Measurements from ENCODE around the gene TRAF3IP1. TPM values are rescaled to one million over a fixed set of nuclear protein-coding genes. Genes with fewer than 3 reads are reported as not detected.

The TRAF3IP1 gene
- total RNA-seq, 1 experiment from 2014 or later, result 8.2 TPM

DNA sequence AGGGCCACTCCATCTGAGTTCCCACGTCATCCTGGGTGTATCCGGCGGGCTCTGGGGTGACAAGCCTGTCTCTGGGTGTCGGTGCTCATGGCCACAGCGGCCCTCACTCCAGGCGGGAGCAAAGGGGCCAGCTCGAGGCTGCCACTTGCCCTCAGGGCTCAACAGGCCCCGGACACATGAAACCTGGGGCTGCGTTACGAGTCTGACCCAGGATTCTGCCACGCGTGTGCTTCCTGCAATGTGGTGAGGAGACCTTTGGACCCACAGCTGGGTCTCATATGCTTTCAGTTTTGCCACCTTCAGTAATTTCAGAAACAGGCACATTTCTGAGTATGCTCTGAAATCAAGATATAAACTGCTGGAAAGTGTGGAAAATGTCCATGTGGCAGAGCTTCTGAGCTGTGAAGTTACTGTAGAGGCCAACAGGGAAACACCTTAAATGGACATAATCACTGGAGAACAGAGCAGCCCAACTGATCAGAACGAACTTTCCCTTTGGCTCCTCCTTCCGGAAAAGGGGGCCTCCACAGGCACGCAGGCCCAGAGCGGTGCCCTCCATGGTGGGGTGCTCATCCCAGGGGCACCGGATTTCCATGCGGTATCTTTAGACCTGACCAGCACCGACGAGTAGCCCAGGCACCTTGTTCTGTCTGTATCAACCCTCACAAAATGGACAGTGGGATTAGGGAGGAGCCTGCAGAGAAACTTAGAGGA lies 46.0 kb upstream of the TRAF3IP1 start:
- DNase-seq (no peak), ATAC-seq (no peak)
- Histone ChIP-seq H4K20me1 (ENCODE audit: low read length) (peaks cover 3% of the 10 kb centered on the region; the same call in 1 of the 2 replicates), H3K79me2 (ENCODE audit: low read length) (peaks cover 14% of the 10 kb centered on the region; the same call in 1 of the 2 replicates), H3K4me3 (ENCODE audit: low read length) (no peak overlapping the region), H2AFZ (ENCODE audit: low read length) (no peak overlapping the region), H3K9ac (ENCODE audit: low read length) (no peak overlapping the region), H3K36me3 (ENCODE audit: low read depth, low read length) (peaks cover 16% of the 10 kb centered on the region), H3K27me3 (ENCODE audit: low read length) (no peaks in the 10 kb centered on the region), H3K27ac (ENCODE audit: low read length) (no peak overlapping the region), H3K4me1 (ENCODE audit: insufficient read depth, low read length) (no peaks in the 10 kb centered on the region), H3F3A (ENCODE audit: low read length, unreplicated experiment) (no peaks in the 10 kb centered on the region), H3K4me2 (ENCODE audit: low read length) (no peak overlapping the region), H3K9me2 (replicated peaks; ENCODE audit: low read length) (no peaks in the 10 kb centered on the region), H3K9me3 (ENCODE audit: low read length) (no peaks in the 10 kb centered on the region)
- ChIA-PET CTCF (no interaction called here), POLR2A (ENCODE audit: unreplicated experiment) (no interaction called here)
- BruUV-seq (replicated peaks), result no TSS peak
- intact Hi-C loops (cut with micrococcal nuclease), result no loop called here
- no peak for TF ChIP-seq EZH2phosphoT487 (IDR thresholded peaks at IDR 0.05; ENCODE audit: borderline replicate concordance, low read length)
- TF ChIP-seq, protein P1, sequence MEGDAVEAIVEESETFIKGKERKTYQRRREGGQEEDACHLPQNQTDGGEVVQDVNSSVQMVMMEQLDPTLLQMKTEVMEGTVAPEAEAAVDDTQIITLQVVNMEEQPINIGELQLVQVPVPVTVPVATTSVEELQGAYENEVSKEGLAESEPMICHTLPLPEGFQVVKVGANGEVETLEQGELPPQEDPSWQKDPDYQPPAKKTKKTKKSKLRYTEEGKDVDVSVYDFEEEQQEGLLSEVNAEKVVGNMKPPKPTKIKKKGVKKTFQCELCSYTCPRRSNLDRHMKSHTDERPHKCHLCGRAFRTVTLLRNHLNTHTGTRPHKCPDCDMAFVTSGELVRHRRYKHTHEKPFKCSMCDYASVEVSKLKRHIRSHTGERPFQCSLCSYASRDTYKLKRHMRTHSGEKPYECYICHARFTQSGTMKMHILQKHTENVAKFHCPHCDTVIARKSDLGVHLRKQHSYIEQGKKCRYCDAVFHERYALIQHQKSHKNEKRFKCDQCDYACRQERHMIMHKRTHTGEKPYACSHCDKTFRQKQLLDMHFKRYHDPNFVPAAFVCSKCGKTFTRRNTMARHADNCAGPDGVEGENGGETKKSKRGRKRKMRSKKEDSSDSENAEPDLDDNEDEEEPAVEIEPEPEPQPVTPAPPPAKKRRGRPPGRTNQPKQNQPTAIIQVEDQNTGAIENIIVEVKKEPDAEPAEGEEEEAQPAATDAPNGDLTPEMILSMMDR (conservative IDR thresholded peaks at IDR 0.05; ENCODE audit: low read depth, low read length), result no peak
- TF ChIP-seq EZH2 (IDR thresholded peaks at IDR 0.05; ENCODE audit: low read length, unreplicated experiment), result no peak

DNA sequence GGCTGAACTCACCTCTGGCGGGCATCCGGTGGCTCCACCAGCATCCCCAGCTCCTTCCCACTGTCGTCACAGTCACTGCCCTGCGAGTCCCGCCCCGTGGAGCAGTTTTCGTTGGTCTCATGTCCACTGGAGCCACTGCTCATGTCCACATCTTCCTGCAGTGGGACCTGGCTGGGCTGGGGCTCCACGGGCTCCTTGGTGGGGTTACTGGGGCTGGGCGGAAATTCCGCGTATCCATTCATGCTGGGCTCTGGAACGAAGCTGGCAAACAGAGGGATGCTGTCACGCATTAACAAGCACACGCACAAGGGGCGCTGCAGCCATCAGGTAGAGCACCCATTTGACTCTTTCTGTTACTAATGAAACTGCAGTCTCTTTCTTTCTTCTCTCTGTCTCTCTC lies 42.6 kb upstream of the TRAF3IP1 start:
- ATAC-seq (no peak), DNase-seq (no peak)
- Histone ChIP-seq H3K9me3 (ENCODE audit: low read length) (no peaks in the 10 kb centered on the region), H3K9me2 (replicated peaks; ENCODE audit: low read length) (no peaks in the 10 kb centered on the region), H2AFZ (ENCODE audit: low read length) (no peak overlapping the region), H3K79me2 (ENCODE audit: low read length) (peaks cover 45% of the 10 kb centered on the region), H3K4me2 (ENCODE audit: low read length) (no peak overlapping the region), H3K9ac (ENCODE audit: low read length) (no peak overlapping the region), H3K4me3 (ENCODE audit: low read length) (no peak overlapping the region), H3K36me3 (ENCODE audit: low read depth, low read length) (peaks cover 16% of the 10 kb centered on the region), H3K4me1 (ENCODE audit: insufficient read depth, low read length) (no peaks in the 10 kb centered on the region), H3K27ac (ENCODE audit: low read length) (no peak overlapping the region), H4K20me1 (ENCODE audit: low read length) (peaks cover 25% of the 10 kb centered on the region; the same call in 1 of the 2 replicates), H3F3A (ENCODE audit: low read length, unreplicated experiment) (no peaks in the 10 kb centered on the region), H3K27me3 (ENCODE audit: low read length) (no peaks in the 10 kb centered on the region)
- TF ChIP-seq, protein P1 (conservative IDR thresholded peaks at IDR 0.05; ENCODE audit: low read depth, low read length), result peak; percentile 36
- TF ChIP-seq EZH2phosphoT487 (IDR thresholded peaks at IDR 0.05; ENCODE audit: borderline replicate concordance, low read length), result no peak
- TF ChIP-seq EZH2 (IDR thresholded peaks at IDR 0.05; ENCODE audit: low read length, unreplicated experiment), result no peak
- POLR2A ChIA-PET (ENCODE audit: unreplicated experiment), result interaction anchor here (0.6 kb wide), 1 partner anchor 776 kb away, joined by 3 read pairs; no protein-coding TSS in a partner anchor
- intact Hi-C loops (cut with micrococcal nuclease), result no loop called here
- no TSS peak for BruUV-seq (replicated peaks)
- CTCF ChIA-PET, result no interaction called here

DNA sequence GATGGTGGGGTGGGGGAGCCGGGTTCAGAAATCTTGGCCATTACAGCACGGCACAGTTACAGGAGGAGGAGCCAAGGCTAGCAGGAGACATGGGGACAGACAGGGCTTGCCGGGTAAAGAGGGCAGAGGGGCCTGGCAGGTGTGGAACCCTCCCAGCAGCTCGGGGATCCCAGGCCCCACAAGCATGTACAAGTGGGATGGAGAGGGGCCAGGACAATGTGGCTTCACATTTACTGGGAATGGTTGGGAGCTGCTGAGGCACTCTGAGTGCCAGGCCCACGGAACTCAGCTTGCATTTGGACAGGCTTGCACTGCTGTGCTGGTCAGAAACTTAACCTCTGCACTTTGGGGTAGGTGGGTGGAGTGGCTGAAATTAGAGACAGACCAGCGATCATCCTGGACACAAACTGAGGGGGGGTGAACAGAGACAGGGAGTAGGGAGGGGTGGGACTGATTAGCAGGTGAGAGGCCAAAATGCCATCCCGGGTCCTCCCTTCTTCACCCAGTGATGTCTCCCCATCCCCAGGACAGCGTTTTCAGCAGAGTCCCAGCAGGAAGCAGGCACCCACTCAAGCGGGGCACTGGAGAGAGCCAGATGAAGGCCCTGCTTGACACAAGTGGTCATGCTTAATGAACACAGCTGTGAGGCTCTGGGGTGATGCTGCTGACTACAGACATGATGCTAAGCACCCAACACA lies 41.5 kb upstream of the TRAF3IP1 start:
- ChIA-PET POLR2A (ENCODE audit: unreplicated experiment) (no interaction called here), CTCF (no interaction called here)
- Histone ChIP-seq H3K4me2 (ENCODE audit: low read length) (no peak overlapping the region), H3F3A (ENCODE audit: low read length, unreplicated experiment) (no peaks in the 10 kb centered on the region), H2AFZ (ENCODE audit: low read length) (no peak overlapping the region), H3K9me3 (ENCODE audit: low read length) (no peaks in the 10 kb centered on the region), H3K9ac (ENCODE audit: low read length) (no peak overlapping the region), H3K4me1 (ENCODE audit: insufficient read depth, low read length) (no peaks in the 10 kb centered on the region), H3K27ac (ENCODE audit: low read length) (no peak overlapping the region), H3K79me2 (ENCODE audit: low read length) (peaks cover 56% of the 10 kb centered on the region), H3K9me2 (replicated peaks; ENCODE audit: low read length) (no peaks in the 10 kb centered on the region), H3K27me3 (ENCODE audit: low read length) (no peaks in the 10 kb centered on the region), H3K36me3 (ENCODE audit: low read depth, low read length) (peaks cover 16% of the 10 kb centered on the region), H4K20me1 (ENCODE audit: low read length) (peaks cover 29% of the 10 kb centered on the region), H3K4me3 (ENCODE audit: low read length) (no peak overlapping the region)
- no TSS peak for BruUV-seq (replicated peaks)
- no peak for TF ChIP-seq EZH2 (IDR thresholded peaks at IDR 0.05; ENCODE audit: low read length, unreplicated experiment)
- no peak for TF ChIP-seq EZH2phosphoT487 (IDR thresholded peaks at IDR 0.05; ENCODE audit: borderline replicate concordance, low read length)
- TF ChIP-seq, protein P1 (conservative IDR thresholded peaks at IDR 0.05; ENCODE audit: low read depth, low read length), result no peak
- no peak for DNase-seq
- no peak for ATAC-seq
- intact Hi-C loops (cut with micrococcal nuclease), result no loop called here
